ENCODE measurements around the gene SLC24A3.

- TF ChIP-seq SP1 (IDR thresholded peaks at IDR 0.05): no peak
- TF ChIP-seq BHLHE40 (IDR thresholded peaks at IDR 0.05; ENCODE audit: borderline replicate concordance): no peak
- no peak for TF ChIP-seq CTBP1 (IDR thresholded peaks at IDR 0.05; ENCODE audit: borderline replicate concordance)
- TF ChIP-seq ZNF384 (IDR thresholded peaks at IDR 0.05): no peak
- no peak for TF ChIP-seq SUZ12 (IDR thresholded peaks at IDR 0.05)
- no peak for TF ChIP-seq ARNT (IDR thresholded peaks at IDR 0.05)
- peak; percentile 97 for TF ChIP-seq PKNOX1 (IDR thresholded peaks at IDR 0.05)
- no peak for TF ChIP-seq NFRKB (IDR thresholded peaks at IDR 0.05)
- no peak for TF ChIP-seq FOXA1 (IDR thresholded peaks at IDR 0.05)
These were observed 546.3 kb downstream of the SLC24A3 start for GRCh38 chr20:19758501-19759331.
